B cell (primary cell): Measurements from ENCODE around the gene NPC1. TPM values are rescaled to one million over a fixed set of nuclear protein-coding genes. Genes with fewer than 3 reads are reported as not detected.

Experiments
- ATAC-seq: fragments of 200-7000 bp; cut with Tn5 transposase; one replicate; pipeline ENCODE4 v1.10.0; 2021; ENCODE audit warnings: low read depth, mild to moderate bottlenecking, moderate number of reproducible peaks, moderate library complexity
- CTCF ChIA-PET: fragments of 350-600 bp; sonication (Branson Sonifier 250); formaldehyde crosslinking; loops from one replicate; lab custom pipeline; 2021; ENCODE audit warnings: antibody characterized with exemption, inconsistent platforms; lab: Charles Lee
- POLR2A ChIA-PET: fragments of 350-600 bp; sonication (Branson Sonifier 250); formaldehyde crosslinking; loops from one replicate; lab custom pipeline; 2021; ENCODE audit warnings: antibody characterized with exemption; lab: Charles Lee
- DNase-seq: peaks from one replicate; pipeline ENCODE4 v3.0.0; 2013
- H2AFZ ChIP-seq: 2 replicates; pipeline ENCODE4 v1.6.1; 2012; ENCODE audit warnings: mild to moderate bottlenecking, low read depth, low read length; ENCODE audit not compliant: insufficient read depth, poor library complexity, severe bottlenecking
- H3K27ac ChIP-seq, 2 donors: 1 replicate in 1 of 2; 2 replicates in 1 of 2; pipeline ENCODE4 v1.5.1; 2012 to 2013; ENCODE audit warnings: low read length in 2 of 2, mild to moderate bottlenecking in 2 of 2, moderate library complexity in 1 of 2
- H3K27me3 ChIP-seq, 4 experiments: fragments of 200-600 bp in 1 of 4; sonication (generic) in 1 of 4; replicated peaks in 1 of 4; 1 replicate in 2 of 4; 2 replicates in 2 of 4; pipeline versions ENCODE4 v1.6.1 to v1.7.0; 2013 to 2016; ENCODE audit warnings: low read length in 3 of 4, mild to moderate bottlenecking in 2 of 4, mixed read lengths in 1 of 4, moderate library complexity in 1 of 4; ENCODE audit not compliant: insufficient read depth in 4 of 4, control insufficient read depth in 3 of 4; ENCODE audit errors: control extremely low read depth in 1 of 4
- H3K36me3 ChIP-seq, 2 experiments: replicated peaks in 1 of 2; 1 replicate in 1 of 2; 2 replicates in 1 of 2; pipeline versions ENCODE4 v1.6.1 to v1.7.1; 2013; ENCODE audit warnings: low read length in 1 of 2; ENCODE audit not compliant: insufficient read depth in 2 of 2, control insufficient read depth in 1 of 2; ENCODE audit errors: control extremely low read depth in 1 of 2, extremely low read depth in 1 of 2
- H3K4me1 ChIP-seq, 2 donors: fragments of 200-600 bp in 1 of 2; sonication (generic) in 1 of 2; 1 replicate in 1 of 2; 2 replicates in 1 of 2; pipeline versions ENCODE4 v1.5.1 to v1.6.1; 2013 to 2017; ENCODE audit warnings: low read length in 2 of 2; ENCODE audit not compliant: control insufficient read depth in 2 of 2, insufficient read depth in 2 of 2
- H3K4me2 ChIP-seq: replicated peaks from 2 replicates; pipeline ENCODE3; 2012; ENCODE audit warnings: mild to moderate bottlenecking, low read depth, low read length; ENCODE audit not compliant: poor library complexity, severe bottlenecking
- H3K4me3 ChIP-seq, 5 experiments: fragments of 200-600 bp in 1 of 5; sonication (generic) in 1 of 5; 1 replicate in 3 of 5; 2 replicates in 2 of 5; pipeline versions ENCODE4 v1.5.1 to v1.7.0; 2011 to 2016; ENCODE audit warnings: low read length in 4 of 5, mild to moderate bottlenecking in 4 of 5, low read depth in 2 of 5, control low read depth in 1 of 5, moderate library complexity in 1 of 5; ENCODE audit not compliant: insufficient read depth in 1 of 5; ENCODE audit errors: control extremely low read depth in 1 of 5, extremely low read depth in 1 of 5
- H3K79me2 ChIP-seq: fragments of 200-600 bp; sonication (generic); one replicate; pipeline ENCODE4 v1.6.0; 2016; ENCODE audit warnings: low read length; ENCODE audit not compliant: control insufficient read depth, insufficient read depth
- H3K9ac ChIP-seq: fragments of 200-600 bp; sonication (generic); 2 replicates; pipeline ENCODE4 v1.6.1; 2017; ENCODE audit warnings: mild to moderate bottlenecking, low read length, moderate library complexity
- H3K9me3 ChIP-seq, 3 donors: one replicate each; pipeline versions ENCODE4 v1.6.1 to v1.7.1; 2013; ENCODE audit warnings: low read length in 2 of 3; ENCODE audit not compliant: control insufficient read depth in 2 of 3, insufficient read depth in 1 of 3; ENCODE audit errors: control extremely low read depth in 1 of 3
- H4K20me1 ChIP-seq: 2 replicates; pipeline ENCODE4 v1.6.0; 2012; ENCODE audit warnings: mild to moderate bottlenecking, low read length; ENCODE audit not compliant: insufficient read depth, control insufficient read depth, poor library complexity, severe bottlenecking
- H3K27ac Mint-ChIP-seq: one replicate; pipeline ENCODE4 v1.8.0; 2021; ENCODE audit warnings: mixed read lengths
- H3K27me3 Mint-ChIP-seq: one replicate; pipeline ENCODE4 v1.8.0; 2021; ENCODE audit warnings: mixed read lengths
- H3K4me1 Mint-ChIP-seq: one replicate; pipeline ENCODE4 v1.8.0; 2021; ENCODE audit warnings: mixed read lengths
- H3K4me3 Mint-ChIP-seq: one replicate; pipeline ENCODE4 v1.8.0; 2021; ENCODE audit warnings: mixed read lengths
- H3K9me3 Mint-ChIP-seq: one replicate; pipeline ENCODE4 v1.8.0; 2022; ENCODE audit warnings: mixed read lengths; ENCODE audit not compliant: insufficient read depth
- EZH2 ChIP-seq: IDR thresholded peaks from 2 replicates; pipeline ENCODE4 v1.6.1; 2012; ENCODE audit warnings: borderline replicate concordance, low read depth, mild to moderate bottlenecking, moderate library complexity, low read length; ENCODE audit not compliant: insufficient read depth, poor library complexity, severe bottlenecking
- WGBS: methylation state at CpG from one replicate; pipeline ENCODE4 v1.1.5; 2013; ENCODE audit warnings: missing lambda C conversion rate; ENCODE audit not compliant: insufficient coverage; 5-methylcytosine and 5-hydroxymethylcytosine counted together
- intact Hi-C: fragments of 100-400 bp; cut with micrococcal nuclease; formaldehyde crosslinking; loops from one replicate; pipeline ENCODE4 v1.10.0; 2022
- polyA plus RNA-seq: library from polyadenylated mRNA; depleted of rRNA; stranded (reverse); fragments of >200 nt; gene quantifications from 2 replicates; pipeline ENCODE4 v1.2.3, GENCODE V29; 2012
- total RNA-seq, 2 donors: library from RNA; stranded (reverse); fragments of 120-200 nt in 1 of 2; gene quantifications; 1 replicate in 1 of 2; 2 replicates in 1 of 2; pipeline versions ENCODE4 v1.2.3 to v1.2.4, GENCODE V29; 2013 to 2022
- TF ChIP-seq, protein P1 (sequence below): fragments of 200-600 bp; IDR thresholded peaks from one replicate; pipeline ENCODE4 v1.8.0; 2022; ENCODE audit warnings: antibody characterized with exemption, mild to moderate bottlenecking

Gene NPC1
- total and polyA plus RNA-seq, 2 donors (not counting 1 experiment from before 2014, with no cell fraction given) = 17.5 to 44.4 TPM

- no peak overlapping the region for H3K27ac ChIP-seq
- Mint-ChIP-seq H3K4me3 (no peak overlapping the region), H3K27ac (no peak overlapping the region), H3K27me3 (no peaks in the 10 kb centered on the region), H3K9me3 (no peaks in the 10 kb centered on the region), H3K4me1 (no peaks in the 10 kb centered on the region)
- WGBS = 95% methylated on average over 2 of the region's 2 CpGs
- CTCF ChIA-PET = interaction anchor here (1.2 kb wide), 1 partner anchor 24 kb away, joined by 4 read pairs; no protein-coding TSS in a partner anchor
- H3K9ac ChIP-seq = no peak overlapping the region
- H4K20me1 ChIP-seq = no peaks in the 10 kb centered on the region
- H3K27me3 ChIP-seq = no peaks in the 10 kb centered on the region
- ATAC-seq = no peak
- H3K79me2 ChIP-seq = no peaks in the 10 kb centered on the region
- POLR2A ChIA-PET = no interaction called here
- intact Hi-C loops = no loop called here
- peaks cover 5 to 65% of the 10 kb centered on the region in 2 experiments for H3K36me3 ChIP-seq
- no peak overlapping the region for H3K4me3 ChIP-seq
- DNase-seq = no peak
- H3K9me3 ChIP-seq = no peaks in the 10 kb centered on the region
- TF ChIP-seq EZH2 = no peak
- TF ChIP-seq, protein P1, sequence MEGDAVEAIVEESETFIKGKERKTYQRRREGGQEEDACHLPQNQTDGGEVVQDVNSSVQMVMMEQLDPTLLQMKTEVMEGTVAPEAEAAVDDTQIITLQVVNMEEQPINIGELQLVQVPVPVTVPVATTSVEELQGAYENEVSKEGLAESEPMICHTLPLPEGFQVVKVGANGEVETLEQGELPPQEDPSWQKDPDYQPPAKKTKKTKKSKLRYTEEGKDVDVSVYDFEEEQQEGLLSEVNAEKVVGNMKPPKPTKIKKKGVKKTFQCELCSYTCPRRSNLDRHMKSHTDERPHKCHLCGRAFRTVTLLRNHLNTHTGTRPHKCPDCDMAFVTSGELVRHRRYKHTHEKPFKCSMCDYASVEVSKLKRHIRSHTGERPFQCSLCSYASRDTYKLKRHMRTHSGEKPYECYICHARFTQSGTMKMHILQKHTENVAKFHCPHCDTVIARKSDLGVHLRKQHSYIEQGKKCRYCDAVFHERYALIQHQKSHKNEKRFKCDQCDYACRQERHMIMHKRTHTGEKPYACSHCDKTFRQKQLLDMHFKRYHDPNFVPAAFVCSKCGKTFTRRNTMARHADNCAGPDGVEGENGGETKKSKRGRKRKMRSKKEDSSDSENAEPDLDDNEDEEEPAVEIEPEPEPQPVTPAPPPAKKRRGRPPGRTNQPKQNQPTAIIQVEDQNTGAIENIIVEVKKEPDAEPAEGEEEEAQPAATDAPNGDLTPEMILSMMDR = no peak
- H3K4me2 ChIP-seq = no peak overlapping the region
- H3K4me1 ChIP-seq = no peaks in the 10 kb centered on the region
- no peak overlapping the region for H2AFZ ChIP-seq
These were observed 38.0 kb downstream of the NPC1 start for GRCh38 chr18:23548275-23548674.

DNA sequence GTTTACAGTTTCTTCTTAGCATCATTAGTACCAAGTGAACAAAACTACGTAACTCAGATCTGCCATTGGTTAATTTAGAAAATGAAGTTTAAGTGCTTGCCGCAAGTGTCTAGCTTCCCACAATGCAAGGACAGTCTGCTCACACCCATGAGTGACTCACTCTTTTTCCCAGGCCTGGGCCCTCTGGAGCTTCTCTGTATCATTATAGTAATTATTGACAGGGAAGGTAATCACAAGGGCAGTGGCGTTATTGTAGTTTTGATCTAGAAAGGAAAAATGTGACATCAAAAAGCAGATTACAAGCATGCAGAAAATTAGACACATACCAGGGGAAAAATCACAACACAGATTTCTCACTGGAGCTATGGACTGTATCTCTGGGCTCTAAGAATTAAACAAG lies 38.5 kb downstream of the NPC1 start:
- H3K9me3 ChIP-seq = no peaks in the 10 kb centered on the region
- no peak overlapping the region for H3K9ac ChIP-seq
- DNase-seq (no peak), ATAC-seq (no peak)
- H3K4me1 ChIP-seq = no peaks in the 10 kb centered on the region
- H4K20me1 ChIP-seq = no peaks in the 10 kb centered on the region
- Mint-ChIP-seq H3K4me1 (no peaks in the 10 kb centered on the region), H3K9me3 (no peaks in the 10 kb centered on the region), H3K27ac (no peak overlapping the region), H3K4me3 (no peak overlapping the region), H3K27me3 (no peaks in the 10 kb centered on the region)
- intact Hi-C loops = no loop called here
- no peak overlapping the region for H3K4me2 ChIP-seq
- peaks cover 5 to 62% of the 10 kb centered on the region in 2 experiments for H3K36me3 ChIP-seq
- H3K27me3 ChIP-seq = no peaks in the 10 kb centered on the region
- ChIA-PET CTCF (interaction anchor here (1.2 kb wide), 1 partner anchor 25 kb away, joined by 4 read pairs; no protein-coding TSS in a partner anchor), POLR2A (no interaction called here)
- no peak for TF ChIP-seq EZH2
- TF ChIP-seq, protein P1 = no peak
- H3K4me3 ChIP-seq = no peak overlapping the region
- no CpG with 5 or more reads among the region's 3 CpGs for WGBS
- H3K79me2 ChIP-seq = no peaks in the 10 kb centered on the region
- H3K27ac ChIP-seq = no peak overlapping the region
- H2AFZ ChIP-seq = no peak overlapping the region
